ENCODE data around the gene FLNB. TPM values are rescaled to one million over a fixed set of nuclear protein-coding genes. Genes with fewer than 3 reads are reported as not detected.

Gene FLNB
- total and polyA plus RNA-seq, 2 of the 13 experiments (the other 11 are each of a cell fraction or from before 2014, with no cell fraction given), result 106 to 130 TPM

GRCh38 chr3:58173669-58174398 is 165.6 kb downstream of the FLNB start (continued):
- TF ChIP-seq MXD3 (CRISPR knock-in tag; IDR thresholded peaks at IDR 0.05) (peak; percentile 24; the same call in 1 of the 2 replicates), RFX3 (CRISPR knock-in tag; IDR thresholded peaks at IDR 0.05) (peak; percentile 82), ZNF552 (CRISPR knock-in tag; IDR thresholded peaks at IDR 0.05; ENCODE audit: borderline replicate concordance) (no peak), USF2 (IDR thresholded peaks at IDR 0.05; ENCODE audit: low read depth, low read length) (no peak), USF2 (CRISPR knock-in tag; IDR thresholded peaks at IDR 0.05; ENCODE audit: borderline replicate concordance) (no peak), ZNF343 (CRISPR knock-in tag; IDR thresholded peaks at IDR 0.05) (0 out of 2 replicates have a peak, but pooled peaks have one; percentile 58), HOXA3 (CRISPR knock-in tag; IDR thresholded peaks at IDR 0.05) (peak; percentile 37; the same call in 1 of the 2 replicates), ZNF883 (CRISPR knock-in tag; IDR thresholded peaks at IDR 0.05; ENCODE audit: not compliant biosample characterization) (no peak), ZNF782 (CRISPR knock-in tag; IDR thresholded peaks at IDR 0.05; ENCODE audit: borderline replicate concordance) (no peak; the same call in 1 of the 2 replicates), ARNTL (CRISPR knock-in tag; IDR thresholded peaks at IDR 0.05) (no peak), UBTF (CRISPR knock-in tag; IDR thresholded peaks at IDR 0.05) (peak; percentile 25; the same call in 1 of the 2 replicates), NBN (conservative IDR thresholded peaks at IDR 0.05) (no peak), FOXO1 (CRISPR knock-in tag; IDR thresholded peaks at IDR 0.05) (peak; percentile 57; the same call in 1 of the 2 replicates), ZNF281 (CRISPR knock-in tag; IDR thresholded peaks at IDR 0.05; ENCODE audit: borderline replicate concordance) (no peak), HNF1B (CRISPR knock-in tag; IDR thresholded peaks at IDR 0.05) (peak; percentile 52), PHF20 (CRISPR knock-in tag; IDR thresholded peaks at IDR 0.05) (peak; percentile 25; the same call in 1 of the 2 replicates), ZNF263 (CRISPR knock-in tag; IDR thresholded peaks at IDR 0.05) (peak; percentile 24; the same call in 1 of the 2 replicates), EZH2 (conservative IDR thresholded peaks at IDR 0.05; ENCODE audit: low read depth, low read length) (no peak), CBX5 (CRISPR knock-in tag; IDR thresholded peaks at IDR 0.05; ENCODE audit: borderline replicate concordance) (no peak), SALL2 (CRISPR knock-in tag; IDR thresholded peaks at IDR 0.05) (no peak)
